PC-9 (cell line): Measurements from ENCODE around the gene CCDC63. TPM values are rescaled to one million over a fixed set of nuclear protein-coding genes. Genes with fewer than 3 reads are reported as not detected.

Experiments
- BruUV-seq: library from RNA; stranded (reverse); fragments of 400-500 nt; replicated peaks from 2 replicates; lab custom pipeline; 2021; lab: Mats Ljungman, UMichigan
- CTCF ChIA-PET: fragments of 300-600 bp; sonication (Branson Sonifier 250); formaldehyde crosslinking; loops from one replicate; lab custom pipeline; 2022; ENCODE audit warnings: antibody characterized with exemption; lab: Charles Lee
- POLR2A ChIA-PET: fragments of 300-600 bp; sonication (Branson Sonifier 250); formaldehyde crosslinking; loops from one replicate; lab custom pipeline; 2022; ENCODE audit warnings: antibody characterized with exemption; ENCODE audit not compliant: unreplicated experiment; lab: Charles Lee
- DNase-seq, 2 experiments: peaks; one replicate each; pipeline versions ENCODE4 v3.0.0 to v3.0.0-alpha.2; 2015 to 2022; ENCODE audit warnings: mixed read lengths in 1 of 2
- H2AFZ ChIP-seq: fragments of 200-600 bp; sonication (generic); 2 replicates; pipeline ENCODE4 v1.8.1; 2017; ENCODE audit warnings: antibody characterized with exemption
- H3F3A ChIP-seq: fragments of 200-600 bp; sonication (generic); 2 replicates; pipeline ENCODE4 v1.8.1; 2017; ENCODE audit warnings: antibody characterized with exemption, mild to moderate bottlenecking, low read depth; ENCODE audit not compliant: insufficient read depth
- H3K27ac ChIP-seq: fragments of 200-600 bp; sonication (generic); 2 replicates; pipeline ENCODE4 v1.6.1; 2016; ENCODE audit warnings: mixed run types
- H3K27me3 ChIP-seq: fragments of 200-600 bp; sonication (generic); 2 replicates; pipeline ENCODE4 v1.6.1; 2016; ENCODE audit warnings: low read depth, mixed run types; ENCODE audit not compliant: insufficient read depth
- H3K36me3 ChIP-seq: fragments of 200-600 bp; sonication (generic); 2 replicates; pipeline ENCODE4 v1.6.1; 2016; ENCODE audit warnings: low read depth, mixed run types
- H3K4me1 ChIP-seq: fragments of 200-600 bp; sonication (generic); replicated peaks from 2 replicates; pipeline ENCODE4 v1.6.1; 2016; ENCODE audit warnings: mixed run types; ENCODE audit not compliant: insufficient read depth
- H3K4me2 ChIP-seq: fragments of 200-600 bp; sonication (generic); 2 replicates; pipeline ENCODE4 v1.6.1; 2017; ENCODE audit warnings: mixed run types
- H3K4me3 ChIP-seq: fragments of 200-600 bp; sonication (generic); 2 replicates; pipeline ENCODE4 v1.6.1; 2016; ENCODE audit warnings: mixed run types
- H3K79me2 ChIP-seq: fragments of 200-600 bp; sonication (generic); 2 replicates; pipeline ENCODE4 v1.6.1; 2017; ENCODE audit warnings: low read depth, mixed run types
- H3K9me2 ChIP-seq: fragments of 200-600 bp; sonication (generic); 2 replicates; pipeline ENCODE4 v1.8.1; 2017; ENCODE audit warnings: mild to moderate bottlenecking; ENCODE audit not compliant: insufficient read depth
- H3K9me3 ChIP-seq: fragments of 200-600 bp; sonication (generic); 2 replicates; pipeline ENCODE4 v1.8.1; 2016; ENCODE audit warnings: low read depth; ENCODE audit not compliant: insufficient read depth
- H4K20me1 ChIP-seq: fragments of 200-600 bp; sonication (generic); 2 replicates; pipeline ENCODE4 v1.8.1; 2017; ENCODE audit not compliant: insufficient read depth
- CTCF ChIP-seq: fragments of 200-600 bp; sonication (generic); conservative IDR thresholded peaks from 2 replicates; pipeline ENCODE4 v1.6.1; 2017; ENCODE audit warnings: mixed run types, antibody characterized with exemption, mild to moderate bottlenecking, moderate library complexity
- EZH2 ChIP-seq: fragments of 200-600 bp; sonication (generic); IDR thresholded peaks from 2 replicates; pipeline ENCODE4 v1.8.0; 2017; ENCODE audit warnings: antibody characterized with exemption, low read depth
- intact Hi-C: fragments of 100-400 bp; cut with micrococcal nuclease; formaldehyde crosslinking; loops from one replicate; pipeline ENCODE4 v1.10.0; 2022; ENCODE audit not compliant: unreplicated experiment
- total RNA-seq: library from RNA; stranded (reverse); gene quantifications from 2 replicates; pipeline ENCODE4 v1.2.3, GENCODE V29; 2021

CCDC63 gene
- total RNA-seq, 1 experiment from 2014 or later: not detected

- TF ChIP-seq EZH2 (no peak), CTCF (no peak)
- Histone ChIP-seq H3F3A (no peaks in the 10 kb centered on the region), H2AFZ (no peak overlapping the region), H3K27me3 (0 out of 2 replicates have a peak, but pooled peaks cover 14% of the 10 kb centered on the region), H3K4me3 (no peak overlapping the region), H3K4me2 (no peak overlapping the region), H3K36me3 (no peaks in the 10 kb centered on the region), H3K27ac (no peak overlapping the region), H4K20me1 (no peaks in the 10 kb centered on the region), H3K79me2 (no peaks in the 10 kb centered on the region), H3K9me3 (no peaks in the 10 kb centered on the region), H3K4me1 (no peaks in the 10 kb centered on the region), H3K9me2 (no peaks in the 10 kb centered on the region)
- intact Hi-C loops: no loop called here
- no TSS peak for BruUV-seq
- CTCF ChIA-PET: no interaction called here
- POLR2A ChIA-PET: no interaction called here
- DNase-seq: no peak
These were observed 16.4 kb downstream of the CCDC63 start for GRCh38 chr12:110863161-110863560.

GRCh38 chr12:110865521-110865920 is 18.7 kb downstream of the CCDC63 start:
- H3K27me3 ChIP-seq: peaks cover 30% of the 10 kb centered on the region
- H4K20me1 ChIP-seq: no peaks in the 10 kb centered on the region
- no peaks in the 10 kb centered on the region for H3K4me1 ChIP-seq
- no peak overlapping the region for H3K4me2 ChIP-seq
- H3K27ac ChIP-seq: no peak overlapping the region
- H2AFZ ChIP-seq: no peak overlapping the region
- H3F3A ChIP-seq: no peaks in the 10 kb centered on the region
- DNase-seq: no peak
- intact Hi-C loops: no loop called here
- ChIA-PET POLR2A (no interaction called here), CTCF (no interaction called here)
- no peaks in the 10 kb centered on the region for H3K36me3 ChIP-seq
- H3K9me3 ChIP-seq: 0 out of 2 replicates have a peak, but pooled peaks cover 2% of the 10 kb centered on the region
- no TSS peak for BruUV-seq
- TF ChIP-seq EZH2: no peak
- TF ChIP-seq CTCF: no peak
- H3K4me3 ChIP-seq: no peak overlapping the region
- no peaks in the 10 kb centered on the region for H3K79me2 ChIP-seq
- no peaks in the 10 kb centered on the region for H3K9me2 ChIP-seq

GRCh38 chr12:110869026-110869425 is 22.2 kb downstream of the CCDC63 start:
- no peak overlapping the region for H3K4me3 ChIP-seq
- H3K9me3 ChIP-seq: 0 out of 2 replicates have a peak, but pooled peaks cover 2% of the 10 kb centered on the region
- H3K79me2 ChIP-seq: no peaks in the 10 kb centered on the region
- no peaks in the 10 kb centered on the region for H3F3A ChIP-seq
- ChIA-PET CTCF (no interaction called here), POLR2A (no interaction called here)
- TF ChIP-seq CTCF (no peak), EZH2 (no peak)
- DNase-seq: no peak
- no TSS peak for BruUV-seq
- no peaks in the 10 kb centered on the region for H3K4me1 ChIP-seq
- H3K36me3 ChIP-seq: no peaks in the 10 kb centered on the region
- no peak overlapping the region for H3K4me2 ChIP-seq
- intact Hi-C loops: no loop called here
- H4K20me1 ChIP-seq: no peaks in the 10 kb centered on the region
- no peaks in the 10 kb centered on the region for H3K9me2 ChIP-seq
- H3K27ac ChIP-seq: no peak overlapping the region
- peaks cover 31% of the 10 kb centered on the region for H3K27me3 ChIP-seq
- no peak overlapping the region for H2AFZ ChIP-seq
